Suppressor macrophage treated with lipopolysaccharide for 4 hours (primary cell): ENCODE measurements around the gene ZBTB4.

Experiments used
- DNase-seq: peaks from one replicate; pipeline ENCODE4 v3.0.0-alpha.2; 2020

ZBTB4 gene

DNA sequence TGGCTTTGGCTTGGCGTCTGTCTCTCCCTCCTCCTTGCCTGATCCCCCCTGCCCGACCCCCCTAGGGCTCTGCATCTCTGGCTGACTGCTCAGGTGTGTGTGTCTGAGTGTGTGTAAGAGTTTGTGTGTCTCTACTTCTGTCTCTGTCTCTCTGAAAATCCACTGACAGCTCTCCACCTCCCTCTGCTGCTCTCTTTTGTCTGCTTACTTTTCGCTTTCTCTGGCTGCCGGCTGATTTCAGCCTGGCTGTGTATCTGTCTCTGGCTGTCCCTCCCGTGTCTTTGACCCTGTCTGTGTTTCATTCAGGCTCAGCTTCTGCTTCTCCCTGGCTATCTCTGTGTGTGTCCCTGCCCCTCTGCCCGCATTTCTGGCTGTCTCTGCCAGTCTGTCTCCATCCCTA lies 63.1 kb downstream of the ZBTB4 start:
- no peak for DNase-seq

DNA sequence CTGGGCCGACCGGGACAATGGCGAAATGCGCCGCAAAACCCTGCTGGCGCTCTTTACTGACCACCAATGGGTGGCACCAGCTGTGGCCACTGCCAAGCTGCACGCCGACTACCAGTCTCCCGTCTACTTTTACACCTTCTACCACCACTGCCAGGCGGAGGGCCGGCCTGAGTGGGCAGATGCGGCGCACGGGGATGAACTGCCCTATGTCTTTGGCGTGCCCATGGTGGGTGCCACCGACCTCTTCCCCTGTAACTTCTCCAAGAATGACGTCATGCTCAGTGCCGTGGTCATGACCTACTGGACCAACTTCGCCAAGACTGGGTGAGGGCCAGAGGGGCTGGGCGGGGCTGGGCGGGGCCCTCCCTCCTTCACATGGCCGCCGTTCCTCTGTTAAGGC lies 63.6 kb downstream of the ZBTB4 start:
- DNase-seq = no peak

DNA sequence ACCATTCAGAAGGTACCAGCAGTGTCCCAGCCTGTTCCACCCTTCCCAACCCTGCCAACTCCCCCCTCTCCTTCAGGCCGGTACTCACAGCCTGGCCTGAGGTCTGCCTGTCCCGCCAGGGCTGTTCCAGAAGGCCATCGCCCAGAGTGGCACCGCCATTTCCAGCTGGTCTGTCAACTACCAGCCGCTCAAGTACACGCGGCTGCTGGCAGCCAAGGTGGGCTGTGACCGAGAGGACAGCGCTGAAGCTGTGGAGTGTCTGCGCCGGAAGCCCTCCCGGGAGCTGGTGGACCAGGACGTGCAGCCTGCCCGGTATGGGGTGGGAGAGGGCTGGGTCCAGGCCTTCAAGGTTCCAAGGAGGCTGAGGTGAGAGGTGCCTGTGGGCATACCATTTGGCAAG lies 64.6 kb downstream of the ZBTB4 start:
- no peak for DNase-seq

DNA sequence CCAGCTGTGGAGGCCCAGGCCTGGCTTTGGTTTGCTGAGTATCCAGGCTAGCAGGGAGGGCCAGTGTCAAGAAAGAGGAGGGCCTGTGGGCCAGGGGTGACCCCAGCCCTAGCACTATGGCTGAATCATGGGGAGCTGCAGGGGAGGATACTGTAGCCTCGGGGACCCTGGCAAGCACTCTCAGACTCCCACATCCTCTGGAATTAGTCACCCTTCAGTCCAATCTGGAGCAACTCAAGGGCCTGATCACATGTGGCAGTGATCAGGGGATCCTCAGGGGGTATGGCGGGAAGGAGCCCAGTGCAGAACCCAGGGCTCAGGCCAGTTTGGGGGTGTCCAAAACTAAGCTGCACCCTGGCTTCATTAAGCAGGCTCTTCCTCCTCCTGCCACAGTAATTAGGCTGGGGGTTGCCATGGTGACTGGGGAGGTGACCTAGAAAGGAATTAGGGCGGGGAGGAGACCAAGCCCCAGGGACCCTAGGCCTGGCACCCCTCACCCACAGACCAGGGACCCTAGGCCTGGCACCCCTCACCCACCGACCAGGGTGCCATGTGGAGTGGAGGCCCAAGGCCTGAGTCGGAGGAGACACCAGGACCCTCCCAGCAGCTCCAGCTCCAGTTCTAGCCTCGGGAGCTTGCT lies 66.0 kb downstream of the ZBTB4 start:
- no peak for DNase-seq

DNA sequence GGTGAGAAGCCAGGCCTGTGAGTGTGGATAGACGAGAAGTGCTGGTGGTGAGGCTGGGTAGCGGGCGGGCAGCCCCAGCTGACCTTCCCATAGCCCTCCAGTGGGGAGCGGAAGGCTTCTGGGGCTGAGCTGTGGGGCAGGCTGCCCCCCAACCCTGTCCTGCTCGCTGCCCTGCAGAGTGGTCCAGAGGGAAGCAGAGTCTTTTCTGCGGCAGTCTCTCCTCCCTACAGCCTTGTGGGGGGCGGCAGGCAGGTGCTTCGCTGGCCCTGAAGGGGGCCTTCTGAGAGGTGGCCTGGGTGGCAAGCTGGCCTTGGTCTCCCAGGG lies 68.0 kb downstream of the ZBTB4 start:
- DNase-seq = no peak

DNA sequence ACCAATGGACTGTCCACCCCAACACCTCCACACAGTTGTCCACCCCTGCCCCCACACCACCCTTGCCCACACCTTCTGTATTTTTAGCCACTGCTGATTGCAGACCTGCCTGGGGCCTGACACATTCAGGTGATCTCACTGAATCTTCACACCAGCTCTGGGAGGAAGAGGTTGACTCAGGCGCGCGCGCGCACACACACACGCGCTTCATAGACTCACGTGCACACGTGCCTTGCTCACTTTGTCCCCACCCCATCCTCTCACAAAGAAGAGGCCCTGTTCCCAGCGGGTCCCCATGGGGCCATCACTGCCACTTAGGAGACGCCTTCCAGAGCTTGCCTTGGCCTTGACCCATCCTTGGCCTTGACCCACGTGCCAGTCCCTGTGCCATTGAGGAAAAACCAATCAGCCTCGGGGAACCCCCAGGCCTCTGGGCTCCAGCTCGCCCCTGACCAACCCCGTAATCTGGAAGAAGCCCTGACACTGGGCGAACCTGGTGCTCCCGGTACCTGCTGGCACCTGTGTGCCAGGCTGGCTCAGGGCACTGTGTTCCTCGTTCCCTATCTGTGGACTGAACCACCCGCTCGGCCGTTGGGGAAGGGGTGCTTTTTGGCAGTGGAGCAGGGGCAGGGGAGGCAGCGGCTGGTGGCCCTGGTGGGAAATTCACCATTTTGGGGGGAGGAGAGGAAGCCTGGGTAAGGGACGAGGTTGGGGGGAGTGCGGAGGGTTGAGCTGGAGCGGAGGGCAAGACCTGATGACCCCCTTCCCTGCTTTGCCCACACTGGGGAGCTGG lies 68.6 kb downstream of the ZBTB4 start:
- no peak for DNase-seq

DNA sequence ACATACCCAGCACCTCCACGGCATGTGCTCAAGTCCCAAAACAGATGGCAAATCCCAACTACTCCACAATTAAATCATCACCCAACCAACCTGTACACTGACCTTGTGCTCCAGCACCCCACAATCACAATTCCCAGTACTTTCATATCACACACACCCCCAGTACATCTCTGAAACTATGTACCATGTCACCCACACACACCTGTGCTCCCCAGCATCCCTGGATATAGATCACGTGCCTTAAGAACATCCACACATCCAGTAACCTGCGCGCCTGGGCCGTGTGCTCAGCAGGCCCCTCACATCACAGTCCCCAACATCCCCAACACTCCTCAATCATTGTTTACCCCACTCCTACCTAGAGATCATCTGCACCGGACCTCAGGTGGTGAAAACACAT lies 69.7 kb downstream of the ZBTB4 start:
- no peak for DNase-seq
